MCF 10A (cell line): ENCODE results near the gene ZNF792. TPM values are rescaled to one million over a fixed set of nuclear protein-coding genes. Genes with fewer than 3 reads are reported as not detected.
A peak's percentile ranks its signal among the peaks of the same experiment; 100 is the strongest.

Experiments used
- BruUV-seq: library from RNA; stranded (reverse); fragments of 400-500 nt; replicated peaks from 2 replicates; lab custom pipeline; 2021; lab: Mats Ljungman, UMichigan
- CTCF ChIA-PET: fragments of 300-600 bp; sonication (Branson Sonifier 250); formaldehyde crosslinking; extraction: SDS; loops from one replicate; lab custom pipeline; 2021; ENCODE audit warnings: antibody characterized with exemption, inconsistent platforms; lab: Yijun Ruan, JAX
- POLR2A ChIA-PET: fragments of 300-600, 350-650 bp; sonication (Branson Sonifier 250); formaldehyde crosslinking; extraction: SDS; loops from one replicate; lab custom pipeline; 2020; ENCODE audit warnings: antibody characterized with exemption, inconsistent platforms; lab: Yijun Ruan, JAX
- DNase-seq: peaks from one replicate; pipeline ENCODE4 v3.0.0-alpha.2; 2018; ENCODE audit not compliant: unreplicated experiment
- H3K27ac Mint-ChIP-seq: one replicate; pipeline ENCODE4 v1.8.0; 2022; ENCODE audit warnings: mild to moderate bottlenecking, low read depth, mixed read lengths; ENCODE audit not compliant: unreplicated experiment
- H3K27me3 Mint-ChIP-seq: one replicate; pipeline ENCODE4 v1.8.0; 2022; ENCODE audit warnings: mixed read lengths; ENCODE audit not compliant: insufficient read depth, unreplicated experiment
- H3K36me3 Mint-ChIP-seq: one replicate; pipeline ENCODE4 v1.8.0; 2022; ENCODE audit warnings: mild to moderate bottlenecking, moderate library complexity, mixed read lengths; ENCODE audit not compliant: insufficient read depth, unreplicated experiment
- H3K4me1 Mint-ChIP-seq: one replicate; pipeline ENCODE4 v1.8.0; 2022; ENCODE audit warnings: mixed read lengths; ENCODE audit not compliant: insufficient read depth, unreplicated experiment
- H3K4me3 Mint-ChIP-seq: one replicate; pipeline ENCODE4 v1.8.0; 2022; ENCODE audit warnings: mild to moderate bottlenecking, moderate library complexity, mixed read lengths; ENCODE audit not compliant: unreplicated experiment
- H3K9me3 Mint-ChIP-seq: one replicate; pipeline ENCODE4 v1.8.0; 2022; ENCODE audit warnings: mixed read lengths; ENCODE audit not compliant: unreplicated experiment
- CTCF ChIP-seq: fragments of 200-600 bp; IDR thresholded peaks from one replicate; pipeline ENCODE4 v1.8.0; 2022; ENCODE audit warnings: antibody characterized with exemption, mild to moderate bottlenecking; ENCODE audit not compliant: unreplicated experiment
- intact Hi-C: fragments of 100-400 bp; cut with micrococcal nuclease; formaldehyde crosslinking; loops from 2 replicates; pipeline ENCODE4 v1.14.1; 2022
- total RNA-seq: library from RNA; stranded (reverse); gene quantifications from 2 replicates; pipeline ENCODE4 v1.2.3, GENCODE V29; 2022

Gene ZNF792
- total RNA-seq, 1 experiment from 2014 or later, result 0.40 TPM

- no peaks in the 10 kb centered on the region for H3K27me3 Mint-ChIP-seq
- H3K4me1 Mint-ChIP-seq, result no peaks in the 10 kb centered on the region
- no peak overlapping the region for H3K4me3 Mint-ChIP-seq
- BruUV-seq, result no TSS peak
- POLR2A ChIA-PET, result interaction anchor here (0.7 kb wide), 1 partner anchor 130 kb away, joined by 3 read pairs; no protein-coding TSS in a partner anchor
- intact Hi-C loops, result no loop called here
- CTCF ChIA-PET, result no interaction called here
- peaks cover 38% of the 10 kb centered on the region for H3K36me3 Mint-ChIP-seq
- no peak overlapping the region for H3K27ac Mint-ChIP-seq
- DNase-seq, result no peak
- H3K9me3 Mint-ChIP-seq, result peaks cover 30% of the 10 kb centered on the region
- no peak for TF ChIP-seq CTCF
These were observed 25.1 kb downstream of the ZNF792 start for GRCh38 chr19:34938886-34939285.

- Mint-ChIP-seq H3K27ac (no peak overlapping the region), H3K4me3 (no peak overlapping the region), H3K4me1 (no peaks in the 10 kb centered on the region), H3K36me3 (peaks cover 60% of the 10 kb centered on the region), H3K9me3 (peaks cover 15% of the 10 kb centered on the region), H3K27me3 (no peaks in the 10 kb centered on the region)
- POLR2A ChIA-PET, result interaction anchor here (0.6 to 1.0 kb wide), 2 partner anchors 9 to 676 kb away, joined by 3 read pairs; partner anchors contain the start of genes HAUS5 and ZNF30
- DNase-seq, result no peak
- CTCF ChIA-PET, result no interaction called here
- BruUV-seq, result no TSS peak
- no peak for TF ChIP-seq CTCF
- intact Hi-C loops, result no loop called here
These were observed 27.8 kb downstream of the ZNF792 start for GRCh38 chr19:34936184-34936583.

GRCh38 chr19:34932494-34932893 lies 31.5 kb downstream of the ZNF792 start:
- Mint-ChIP-seq H3K27me3 (no peaks in the 10 kb centered on the region), H3K9me3 (peaks cover 10% of the 10 kb centered on the region), H3K36me3 (peaks cover 62% of the 10 kb centered on the region), H3K4me3 (no peak overlapping the region), H3K4me1 (peaks cover under 1% of the 10 kb centered on the region), H3K27ac (no peak overlapping the region)
- POLR2A ChIA-PET, result no interaction called here
- intact Hi-C loops, result no loop called here
- BruUV-seq, result no TSS peak
- TF ChIP-seq CTCF, result no peak
- CTCF ChIA-PET, result interaction anchor here (1.2 kb wide), 1 partner anchor 10 kb away, joined by 3 read pairs; no protein-coding TSS in a partner anchor
- DNase-seq, result no peak

GRCh38 chr19:34926685-34927375 lies 37.2 kb downstream of the ZNF792 start, which contains the start of gene ZNF30:
Gene ZNF30 (plus strand): TSS chr19:34926903. CDS start chr19:34929948, 3,045 bp downstream.
- Mint-ChIP-seq H3K9me3 (no peaks in the 10 kb centered on the region), H3K27me3 (no peaks in the 10 kb centered on the region), H3K27ac (peak within 1 kb of the TSS; percentile 71), H3K4me1 (peaks cover 4% of the 10 kb centered on the region), H3K4me3 (peak within 1 kb of the TSS; percentile 94), H3K36me3 (peaks cover 21% of the 10 kb centered on the region)
- peak; percentile 88 for DNase-seq
- ChIA-PET POLR2A (interaction anchor here (0.5 to 1.6 kb wide), 16 partner anchors 9 to 767 kb away, joined by 3 to 11 read pairs (median 3); partner anchors contain the start of genes GRAMD1A, ZNF181, ZNF599 and ZNF792), CTCF (interaction anchor here (0.6 to 1.2 kb wide), 4 partner anchors 45 to 155 kb away, joined by 3 to 4 read pairs (median 4); no protein-coding TSS in a partner anchor)
- BruUV-seq, result no TSS peak
- intact Hi-C loops, result loop anchor here (2.0 kb wide), 1 partner anchor 192 kb away; the partner anchor contains the start of gene ZNF181
- no peak for TF ChIP-seq CTCF
